Measurements from ENCODE around the gene PGM5.

Gene PGM5

GRCh38 chr9:68495247-68495646 lies 138.8 kb downstream of the PGM5 start:
- Histone ChIP-seq H3K4me1 (ENCODE audit: control insufficient read depth, insufficient read depth, low read length, poor library complexity, severe bottlenecking) (peaks cover 12% of the 10 kb centered on the region), H3K4me3 (ENCODE audit: extremely low read depth, insufficient read depth, low read length, poor library complexity, severe bottlenecking) (no peak overlapping the region), H3K9me3 (ENCODE audit: control insufficient read depth, low read length) (no peaks in the 10 kb centered on the region), H3K27ac (ENCODE audit: low read depth, low read length, severe bottlenecking) (no peak overlapping the region), H3K36me3 (ENCODE audit: control insufficient read depth, insufficient read depth, low read length) (no peaks in the 10 kb centered on the region)
- 88 to 100% methylated on average over 1 of the region's 1 CpG for WGBS, 2 experiments (ENCODE audit: insufficient coverage in 2 of 2)

- Histone ChIP-seq H3K9me3 (ENCODE audit: control insufficient read depth, low read length) (no peaks in the 10 kb centered on the region), H3K4me1 (ENCODE audit: control insufficient read depth, insufficient read depth, low read length, poor library complexity, severe bottlenecking) (peaks cover 21% of the 10 kb centered on the region), H3K4me3 (ENCODE audit: extremely low read depth, insufficient read depth, low read length, poor library complexity, severe bottlenecking) (no peak overlapping the region), H3K27ac (ENCODE audit: low read depth, low read length, severe bottlenecking) (no peak overlapping the region), H3K36me3 (ENCODE audit: control insufficient read depth, insufficient read depth, low read length) (no peaks in the 10 kb centered on the region)
These were observed 139.9 kb downstream of the PGM5 start for GRCh38 chr9:68496356-68496755.

GRCh38 chr9:68497629-68498028 lies 141.2 kb downstream of the PGM5 start:
- H3K4me1 ChIP-seq (ENCODE audit: control insufficient read depth, insufficient read depth, low read length, poor library complexity, severe bottlenecking): peaks cover 21% of the 10 kb centered on the region

GRCh38 chr9:68498816-68499215 lies 142.4 kb downstream of the PGM5 start:
- Histone ChIP-seq H3K36me3 (ENCODE audit: control insufficient read depth, insufficient read depth, low read length) (no peaks in the 10 kb centered on the region), H3K27ac (ENCODE audit: low read depth, low read length, severe bottlenecking) (no peak overlapping the region), H3K4me1 (ENCODE audit: control insufficient read depth, insufficient read depth, low read length, poor library complexity, severe bottlenecking) (peaks cover 14% of the 10 kb centered on the region), H3K4me3 (ENCODE audit: extremely low read depth, insufficient read depth, low read length, poor library complexity, severe bottlenecking) (no peak overlapping the region), H3K9me3 (ENCODE audit: control insufficient read depth, low read length) (no peaks in the 10 kb centered on the region)
- WGBS, 2 experiments (ENCODE audit: insufficient coverage in 2 of 2): 67% methylated on average over 1 of the region's 2 CpGs; no CpG with 5 or more reads in 1 of the 2 experiments

More at GRCh38 chr9:68497629-68498028, 141.2 kb downstream of the PGM5 start:
- Histone ChIP-seq H3K36me3 (ENCODE audit: control insufficient read depth, insufficient read depth, low read length) (no peaks in the 10 kb centered on the region), H3K4me3 (ENCODE audit: extremely low read depth, insufficient read depth, low read length, poor library complexity, severe bottlenecking) (no peak overlapping the region), H3K27ac (ENCODE audit: low read depth, low read length, severe bottlenecking) (no peak overlapping the region), H3K9me3 (ENCODE audit: control insufficient read depth, low read length) (no peaks in the 10 kb centered on the region)
- WGBS, 2 experiments (ENCODE audit: insufficient coverage in 2 of 2): 100% methylated on average over 1 of the region's 1 CpG; no CpG with 5 or more reads in 1 of the 2 experiments

- Histone ChIP-seq H3K9me3 (ENCODE audit: control insufficient read depth, low read length) (no peaks in the 10 kb centered on the region), H3K4me3 (ENCODE audit: extremely low read depth, insufficient read depth, low read length, poor library complexity, severe bottlenecking) (no peak overlapping the region), H3K4me1 (ENCODE audit: control insufficient read depth, insufficient read depth, low read length, poor library complexity, severe bottlenecking) (peaks cover 13% of the 10 kb centered on the region), H3K27ac (ENCODE audit: low read depth, low read length, severe bottlenecking) (peak overlapping the region; percentile 64), H3K36me3 (ENCODE audit: control insufficient read depth, insufficient read depth, low read length) (no peaks in the 10 kb centered on the region)
- WGBS, 2 experiments (ENCODE audit: insufficient coverage in 2 of 2): 76 to 80% methylated on average over 3 to 6 of the region's 9 CpGs
These were observed 144.3 kb downstream of the PGM5 start for GRCh38 chr9:68500457-68501381.

GRCh38 chr9:68502279-68502678 lies 145.9 kb downstream of the PGM5 start:
- H3K4me1 ChIP-seq (ENCODE audit: control insufficient read depth, insufficient read depth, low read length, poor library complexity, severe bottlenecking): peaks cover 20% of the 10 kb centered on the region
- H3K4me3 ChIP-seq (ENCODE audit: extremely low read depth, insufficient read depth, low read length, poor library complexity, severe bottlenecking): no peak overlapping the region
- H3K36me3 ChIP-seq (ENCODE audit: control insufficient read depth, insufficient read depth, low read length): no peaks in the 10 kb centered on the region
- H3K9me3 ChIP-seq (ENCODE audit: control insufficient read depth, low read length): no peaks in the 10 kb centered on the region
- 60% methylated on average over 1 of the region's 4 CpGs; no CpG with 5 or more reads in 1 of the 2 experiments for WGBS, 2 experiments (ENCODE audit: insufficient coverage in 2 of 2)
- H3K27ac ChIP-seq (ENCODE audit: low read depth, low read length, severe bottlenecking): no peak overlapping the region

- Histone ChIP-seq H3K4me3 (ENCODE audit: extremely low read depth, insufficient read depth, low read length, poor library complexity, severe bottlenecking) (no peak overlapping the region), H3K27ac (ENCODE audit: low read depth, low read length, severe bottlenecking) (no peak overlapping the region), H3K36me3 (ENCODE audit: control insufficient read depth, insufficient read depth, low read length) (no peaks in the 10 kb centered on the region), H3K9me3 (ENCODE audit: control insufficient read depth, low read length) (no peaks in the 10 kb centered on the region), H3K4me1 (ENCODE audit: control insufficient read depth, insufficient read depth, low read length, poor library complexity, severe bottlenecking) (peaks cover 13% of the 10 kb centered on the region)
- 90 to 100% methylated on average over 2 of the region's 4 CpGs for WGBS, 2 experiments (ENCODE audit: insufficient coverage in 2 of 2)
These were observed 149.4 kb downstream of the PGM5 start for GRCh38 chr9:68505681-68506409.

GRCh38 chr9:68506551-68506950 lies 150.1 kb downstream of the PGM5 start:
- peaks cover 7% of the 10 kb centered on the region for H3K4me1 ChIP-seq (ENCODE audit: control insufficient read depth, insufficient read depth, low read length, poor library complexity, severe bottlenecking)
- no CpG with 5 or more reads among the region's 1 CpG for WGBS, 2 experiments (ENCODE audit: insufficient coverage in 2 of 2)
- H3K36me3 ChIP-seq (ENCODE audit: control insufficient read depth, insufficient read depth, low read length): no peaks in the 10 kb centered on the region
- no peak overlapping the region for H3K4me3 ChIP-seq (ENCODE audit: extremely low read depth, insufficient read depth, low read length, poor library complexity, severe bottlenecking)
- no peak overlapping the region for H3K27ac ChIP-seq (ENCODE audit: low read depth, low read length, severe bottlenecking)
- H3K9me3 ChIP-seq (ENCODE audit: control insufficient read depth, low read length): no peaks in the 10 kb centered on the region

- H3K27ac ChIP-seq (ENCODE audit: low read depth, low read length, severe bottlenecking): no peak overlapping the region
- no peak overlapping the region for H3K4me3 ChIP-seq (ENCODE audit: extremely low read depth, insufficient read depth, low read length, poor library complexity, severe bottlenecking)
- H3K9me3 ChIP-seq (ENCODE audit: control insufficient read depth, low read length): no peaks in the 10 kb centered on the region
- H3K4me1 ChIP-seq (ENCODE audit: control insufficient read depth, insufficient read depth, low read length, poor library complexity, severe bottlenecking): peaks cover 7% of the 10 kb centered on the region
- WGBS, 2 experiments (ENCODE audit: insufficient coverage in 2 of 2): 83 to 88% methylated on average over 3 of the region's 7 CpGs
- no peaks in the 10 kb centered on the region for H3K36me3 ChIP-seq (ENCODE audit: control insufficient read depth, insufficient read depth, low read length)
These were observed 150.9 kb downstream of the PGM5 start for GRCh38 chr9:68507130-68507805.

- 43% methylated on average over 1 of the region's 2 CpGs; no CpG with 5 or more reads in 1 of the 2 experiments for WGBS, 2 experiments (ENCODE audit: insufficient coverage in 2 of 2)
- Histone ChIP-seq H3K36me3 (ENCODE audit: control insufficient read depth, insufficient read depth, low read length) (no peaks in the 10 kb centered on the region), H3K4me1 (ENCODE audit: control insufficient read depth, insufficient read depth, low read length, poor library complexity, severe bottlenecking) (peaks cover 7% of the 10 kb centered on the region), H3K9me3 (ENCODE audit: control insufficient read depth, low read length) (no peaks in the 10 kb centered on the region), H3K4me3 (ENCODE audit: extremely low read depth, insufficient read depth, low read length, poor library complexity, severe bottlenecking) (no peak overlapping the region), H3K27ac (ENCODE audit: low read depth, low read length, severe bottlenecking) (no peak overlapping the region)
These were observed 151.4 kb downstream of the PGM5 start for GRCh38 chr9:68507806-68508145.

All from mesodermal cell (in vitro differentiated cells).